Astrocyte (in vitro differentiated cells and primary cell): ENCODE data around the gene LIPG. TPM values are rescaled to one million over a fixed set of nuclear protein-coding genes. Genes with fewer than 3 reads are reported as not detected.

ENCODE experiments used
- DNase-seq: peaks from one replicate; pipeline ENCODE4 v3.0.0-alpha.2; 2010; ENCODE audit warnings: low read depth
- FAIRE-seq: peaks from 2 replicates; lab custom pipeline; 2011; peaks lifted over from hg19 to GRCh38; lab: Jason Lieb, UNC
- H2AFZ ChIP-seq: 2 replicates; pipeline ENCODE4 v1.6.0; 2012; ENCODE audit warnings: low read depth, low read length, inconsistent platforms
- H3K27ac ChIP-seq: 2 replicates; pipeline ENCODE4 v1.5.1; 2011; ENCODE audit warnings: low read depth, low read length, inconsistent platforms
- H3K27me3 ChIP-seq: 2 replicates; pipeline ENCODE4 v1.6.0; 2011; ENCODE audit warnings: low read length, inconsistent platforms; ENCODE audit not compliant: insufficient read depth
- H3K36me3 ChIP-seq: 2 replicates; pipeline ENCODE4 v1.5.1; 2011; ENCODE audit warnings: low read length, inconsistent platforms; ENCODE audit not compliant: insufficient read depth
- H3K4me1 ChIP-seq: 2 replicates; pipeline ENCODE4 v1.5.1; 2011; ENCODE audit warnings: low read length, inconsistent platforms; ENCODE audit not compliant: insufficient read depth
- H3K4me2 ChIP-seq: 2 replicates; pipeline ENCODE4 v1.6.0; 2012; ENCODE audit warnings: low read length, inconsistent platforms
- H3K4me3 ChIP-seq: 2 replicates; pipeline ENCODE4 v1.5.1; 2011; ENCODE audit warnings: low read depth, mild to moderate bottlenecking, low read length, inconsistent platforms; ENCODE audit not compliant: insufficient read depth
- H3K79me2 ChIP-seq: 2 replicates; pipeline ENCODE4 v1.6.0; 2012; ENCODE audit warnings: mild to moderate bottlenecking, low read length, inconsistent platforms; ENCODE audit not compliant: insufficient read depth
- H3K9ac ChIP-seq: 2 replicates; pipeline ENCODE4 v1.6.0; 2012; ENCODE audit warnings: mild to moderate bottlenecking, low read length, inconsistent platforms
- H3K9me3 ChIP-seq: 2 replicates; pipeline ENCODE4 v1.5.1; 2012; ENCODE audit warnings: low read depth, mild to moderate bottlenecking, low read length, inconsistent platforms; ENCODE audit not compliant: insufficient read depth
- H4K20me1 ChIP-seq: 2 replicates; pipeline ENCODE4 v1.6.0; 2012; ENCODE audit warnings: low read length, inconsistent platforms; ENCODE audit not compliant: insufficient read depth
- H3K27ac Mint-ChIP-seq: one replicate; pipeline ENCODE4 v1.8.0; 2021; ENCODE audit warnings: mild to moderate bottlenecking, mixed read lengths; ENCODE audit not compliant: unreplicated experiment
- H3K27me3 Mint-ChIP-seq: one replicate; pipeline ENCODE4 v1.8.0; 2021; ENCODE audit warnings: low read depth, mixed read lengths; ENCODE audit not compliant: unreplicated experiment
- H3K36me3 Mint-ChIP-seq: one replicate; pipeline ENCODE4 v1.8.0; 2021; ENCODE audit warnings: low read depth, mixed read lengths; ENCODE audit not compliant: unreplicated experiment
- H3K4me1 Mint-ChIP-seq: one replicate; pipeline ENCODE4 v1.8.0; 2021; ENCODE audit warnings: low read depth, mixed read lengths; ENCODE audit not compliant: unreplicated experiment
- H3K4me3 Mint-ChIP-seq: one replicate; pipeline ENCODE4 v1.8.0; 2021; ENCODE audit warnings: mild to moderate bottlenecking, moderate library complexity, mixed read lengths; ENCODE audit not compliant: unreplicated experiment
- H3K9me3 Mint-ChIP-seq: one replicate; pipeline ENCODE4 v1.8.0; 2021; ENCODE audit warnings: mild to moderate bottlenecking, mixed read lengths; ENCODE audit not compliant: unreplicated experiment
- EZH2 ChIP-seq: IDR thresholded peaks from 2 replicates; pipeline ENCODE4 v1.6.1; 2012; ENCODE audit warnings: mild to moderate bottlenecking, low read length, inconsistent platforms; ENCODE audit not compliant: insufficient read depth
- total RNA-seq: library from RNA; stranded (reverse); gene quantifications from 2 replicates; pipeline ENCODE4 v1.2.1, GENCODE V29; 2021
- TF ChIP-seq, protein P1 (sequence below): IDR thresholded peaks from 2 replicates; pipeline ENCODE4 v1.5.1; 2011; ENCODE audit warnings: low read depth, mild to moderate bottlenecking, inconsistent platforms, low read length, moderate library complexity; ENCODE audit not compliant: insufficient read depth

Gene LIPG
- total RNA-seq, 1 donor from 2014 or later, result 18.3 TPM

DNA sequence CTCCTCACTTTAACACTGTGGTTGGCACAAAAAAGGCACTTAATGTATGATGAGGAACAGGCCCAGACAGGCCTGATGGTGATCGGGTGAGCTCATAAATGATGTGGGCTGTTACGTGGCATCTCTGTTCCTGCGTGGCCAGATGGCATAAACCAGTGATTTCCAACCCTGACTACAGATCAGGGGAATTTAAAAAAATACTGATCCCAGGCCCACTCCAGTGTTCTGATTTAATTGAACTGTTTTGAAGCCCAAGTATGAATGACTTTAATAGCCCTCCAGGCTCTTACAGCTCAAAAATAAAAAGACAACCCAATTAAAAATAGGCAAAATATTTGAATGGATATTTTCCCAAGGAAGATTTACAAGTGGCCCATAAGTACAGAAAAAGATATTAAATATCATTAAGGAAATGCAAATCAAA lies 48.2 kb downstream of the LIPG start:
- no peak overlapping the region for H3K4me3 ChIP-seq
- Mint-ChIP-seq H3K4me3 (no peak overlapping the region), H3K9me3 (peaks cover 4% of the 10 kb centered on the region), H3K4me1 (peaks cover 22% of the 10 kb centered on the region), H3K27ac (no peak overlapping the region), H3K36me3 (no peaks in the 10 kb centered on the region), H3K27me3 (peaks cover under 1% of the 10 kb centered on the region)
- peaks cover 3% of the 10 kb centered on the region for H3K27me3 ChIP-seq
- H3K79me2 ChIP-seq, result no peaks in the 10 kb centered on the region
- H3K9ac ChIP-seq, result no peak overlapping the region
- no peaks in the 10 kb centered on the region for H3K9me3 ChIP-seq
- H2AFZ ChIP-seq, result no peak overlapping the region
- peaks cover 11% of the 10 kb centered on the region for H3K4me1 ChIP-seq
- H3K27ac ChIP-seq, result no peak overlapping the region
- H3K36me3 ChIP-seq, result no peaks in the 10 kb centered on the region
- no peak overlapping the region for H3K4me2 ChIP-seq
- no peaks in the 10 kb centered on the region for H4K20me1 ChIP-seq
- FAIRE-seq (no peak), DNase-seq (no peak)
- TF ChIP-seq EZH2, result no peak
- TF ChIP-seq, protein P1, sequence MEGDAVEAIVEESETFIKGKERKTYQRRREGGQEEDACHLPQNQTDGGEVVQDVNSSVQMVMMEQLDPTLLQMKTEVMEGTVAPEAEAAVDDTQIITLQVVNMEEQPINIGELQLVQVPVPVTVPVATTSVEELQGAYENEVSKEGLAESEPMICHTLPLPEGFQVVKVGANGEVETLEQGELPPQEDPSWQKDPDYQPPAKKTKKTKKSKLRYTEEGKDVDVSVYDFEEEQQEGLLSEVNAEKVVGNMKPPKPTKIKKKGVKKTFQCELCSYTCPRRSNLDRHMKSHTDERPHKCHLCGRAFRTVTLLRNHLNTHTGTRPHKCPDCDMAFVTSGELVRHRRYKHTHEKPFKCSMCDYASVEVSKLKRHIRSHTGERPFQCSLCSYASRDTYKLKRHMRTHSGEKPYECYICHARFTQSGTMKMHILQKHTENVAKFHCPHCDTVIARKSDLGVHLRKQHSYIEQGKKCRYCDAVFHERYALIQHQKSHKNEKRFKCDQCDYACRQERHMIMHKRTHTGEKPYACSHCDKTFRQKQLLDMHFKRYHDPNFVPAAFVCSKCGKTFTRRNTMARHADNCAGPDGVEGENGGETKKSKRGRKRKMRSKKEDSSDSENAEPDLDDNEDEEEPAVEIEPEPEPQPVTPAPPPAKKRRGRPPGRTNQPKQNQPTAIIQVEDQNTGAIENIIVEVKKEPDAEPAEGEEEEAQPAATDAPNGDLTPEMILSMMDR, result no peak

DNA sequence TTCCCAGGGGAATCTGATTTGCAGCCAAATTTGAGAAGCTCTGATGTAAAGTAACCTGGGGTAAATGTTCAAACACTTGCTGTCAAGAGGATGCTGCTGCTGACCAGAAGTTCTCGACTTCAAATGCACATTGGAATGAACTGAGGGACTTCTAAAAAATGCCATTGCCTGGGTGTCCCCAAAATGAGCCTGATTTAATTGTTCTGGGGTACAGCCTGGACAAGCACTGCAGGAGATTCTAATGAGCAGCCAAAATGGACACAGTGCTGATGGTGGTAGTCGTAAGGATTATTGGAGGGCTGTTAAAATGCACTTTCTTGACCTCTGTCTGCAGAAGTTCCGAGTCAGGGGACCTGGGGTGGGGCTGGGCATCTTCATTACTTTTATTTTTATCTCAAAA lies 49.5 kb downstream of the LIPG start:
- no peaks in the 10 kb centered on the region for H3K36me3 Mint-ChIP-seq
- FAIRE-seq, result no peak
- TF ChIP-seq, protein P1, result no peak
- no peak for TF ChIP-seq EZH2
- DNase-seq, result no peak
- peaks cover 22% of the 10 kb centered on the region for H3K4me1 Mint-ChIP-seq
- Histone ChIP-seq H3K4me3 (no peak overlapping the region), H3K9ac (no peak overlapping the region), H2AFZ (no peak overlapping the region), H3K4me1 (peaks cover 11% of the 10 kb centered on the region), H3K27me3 (peaks cover 5% of the 10 kb centered on the region), H3K27ac (no peak overlapping the region), H3K36me3 (no peaks in the 10 kb centered on the region), H3K9me3 (no peaks in the 10 kb centered on the region), H3K79me2 (no peaks in the 10 kb centered on the region), H4K20me1 (no peaks in the 10 kb centered on the region), H3K4me2 (no peak overlapping the region)
- H3K9me3 Mint-ChIP-seq, result no peaks in the 10 kb centered on the region
- no peak overlapping the region for H3K4me3 Mint-ChIP-seq
- H3K27ac Mint-ChIP-seq, result no peak overlapping the region
- peaks cover 6% of the 10 kb centered on the region for H3K27me3 Mint-ChIP-seq

DNA sequence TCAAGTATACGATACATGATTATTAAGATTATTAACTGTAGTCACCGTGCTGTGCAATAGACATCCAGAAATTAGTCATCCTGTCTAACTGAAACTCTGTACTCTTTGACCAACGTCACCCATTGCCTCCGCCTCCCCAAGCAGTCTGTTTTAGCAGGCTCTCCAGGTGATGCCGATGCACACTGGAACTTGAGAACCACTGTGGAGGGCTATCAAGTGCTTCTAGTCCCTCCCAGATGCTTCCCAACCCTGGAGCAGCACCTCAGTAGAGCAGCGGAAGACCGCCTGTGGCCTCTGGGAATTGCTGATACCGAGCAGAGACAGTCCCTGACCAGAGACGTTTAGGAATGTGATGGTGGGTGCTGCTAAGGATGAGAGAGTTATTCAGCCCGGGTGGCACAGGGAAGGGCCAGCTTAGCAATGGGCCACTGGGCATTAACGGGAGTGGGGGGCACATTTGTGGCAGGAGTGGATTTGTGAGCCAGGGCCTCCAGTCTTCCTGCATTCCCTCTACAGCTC lies 50.7 kb downstream of the LIPG start:
- Histone ChIP-seq H2AFZ (peak overlapping the region; percentile 38), H3K9me3 (no peaks in the 10 kb centered on the region), H3K79me2 (no peaks in the 10 kb centered on the region), H3K4me3 (no peak overlapping the region), H3K27ac (no peak overlapping the region), H3K4me2 (peak overlapping the region; percentile 28), H4K20me1 (no peaks in the 10 kb centered on the region), H3K9ac (no peak overlapping the region), H3K4me1 (peaks cover 11% of the 10 kb centered on the region), H3K36me3 (no peaks in the 10 kb centered on the region), H3K27me3 (peaks cover 5% of the 10 kb centered on the region)
- Mint-ChIP-seq H3K4me1 (peaks cover 22% of the 10 kb centered on the region), H3K36me3 (no peaks in the 10 kb centered on the region), H3K27me3 (peaks cover 8% of the 10 kb centered on the region), H3K27ac (peak overlapping the region; percentile 55), H3K9me3 (no peaks in the 10 kb centered on the region), H3K4me3 (no peak overlapping the region)
- FAIRE-seq (no peak), DNase-seq (no peak)
- no peak for TF ChIP-seq EZH2
